Stimulated activated CD4-positive, alpha-beta T cell treated with anti-CD3 and anti-CD28 coated beads, TNF-alpha, amount 100 ng/mL, for 4 hours (primary cell): ENCODE data around the gene OR3A1.
"Not testable (repeated sequence)": the region's sequence is repeated elsewhere in the genome, so short reads cannot be mapped to it uniquely, and the experiment has no call there.

Experiments
- DNase-seq, 3 experiments: peaks; one replicate each; pipeline ENCODE4 v3.0.0-alpha.2; 2020; ENCODE audit warnings: low read depth in 3 of 3

The OR3A1 gene, protein sequence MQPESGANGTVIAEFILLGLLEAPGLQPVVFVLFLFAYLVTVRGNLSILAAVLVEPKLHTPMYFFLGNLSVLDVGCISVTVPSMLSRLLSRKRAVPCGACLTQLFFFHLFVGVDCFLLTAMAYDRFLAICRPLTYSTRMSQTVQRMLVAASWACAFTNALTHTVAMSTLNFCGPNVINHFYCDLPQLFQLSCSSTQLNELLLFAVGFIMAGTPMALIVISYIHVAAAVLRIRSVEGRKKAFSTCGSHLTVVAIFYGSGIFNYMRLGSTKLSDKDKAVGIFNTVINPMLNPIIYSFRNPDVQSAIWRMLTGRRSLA

DNA sequence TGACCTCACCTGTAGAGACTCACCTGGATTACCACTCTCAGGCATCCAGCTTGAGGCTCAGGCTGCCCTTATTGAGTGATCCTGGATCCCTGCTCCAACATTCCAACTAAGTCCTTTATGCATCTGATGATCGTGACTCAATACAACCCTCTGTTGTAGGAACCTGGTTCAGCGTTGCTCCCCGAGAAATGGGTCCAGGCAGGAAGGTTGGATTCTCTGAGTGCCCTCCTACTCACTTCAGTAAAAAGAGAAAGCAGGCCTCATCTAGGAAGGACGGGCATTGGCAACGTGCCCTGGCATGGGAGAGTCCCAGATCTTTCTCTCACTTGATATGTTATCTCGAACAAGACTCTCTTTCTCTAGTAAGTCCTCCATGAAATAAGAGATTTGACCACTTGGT, at the start of gene OR3A1:
Gene OR3A1 (minus strand): TSS at position 101 of the 400 bp plus-strand sequence. CDS start 5,778 bp downstream, outside the sequence.
- no peak for DNase-seq

DNA sequence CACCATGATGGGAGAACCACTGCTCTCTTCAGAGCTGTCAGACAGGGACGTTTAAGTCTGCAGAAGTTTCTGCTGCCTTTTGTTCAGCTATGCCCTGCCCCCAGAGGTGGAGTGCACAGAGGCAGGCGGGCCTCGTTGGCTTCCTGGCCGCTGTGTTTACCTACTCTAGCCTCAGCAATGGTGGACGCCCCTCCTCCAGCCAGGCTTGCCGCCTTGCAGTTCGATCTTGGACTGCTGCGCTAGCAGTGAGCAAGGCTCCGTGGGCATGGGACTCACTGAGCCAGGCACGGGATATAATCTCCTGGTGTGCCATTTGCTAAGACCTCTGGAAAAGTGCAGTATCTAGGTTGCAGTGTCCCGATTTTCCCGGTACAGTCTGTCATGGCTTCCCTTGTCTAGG, 44.6 kb upstream of the OR3A1 start:
- DNase-seq, result not testable (repeated sequence)

DNA sequence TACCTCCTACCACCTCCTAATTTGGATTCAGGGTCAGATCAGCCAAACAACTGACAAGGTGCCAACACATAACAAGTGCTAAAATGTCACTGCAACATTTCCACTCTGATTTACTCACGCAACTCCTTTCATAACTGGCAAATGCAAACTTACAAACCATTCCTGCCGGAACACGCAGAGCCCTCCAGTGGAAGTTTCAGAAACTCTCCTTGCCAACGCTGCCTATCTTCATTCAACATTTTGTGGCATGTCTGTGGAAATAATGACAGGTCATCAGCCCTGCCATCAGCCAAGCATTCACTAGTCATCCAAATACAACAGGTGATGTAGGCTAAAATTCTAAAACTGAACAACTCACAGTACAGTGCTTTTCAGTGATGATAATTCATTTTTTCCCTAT, 37.7 kb upstream of the OR3A1 start:
- DNase-seq, result no peak

DNA sequence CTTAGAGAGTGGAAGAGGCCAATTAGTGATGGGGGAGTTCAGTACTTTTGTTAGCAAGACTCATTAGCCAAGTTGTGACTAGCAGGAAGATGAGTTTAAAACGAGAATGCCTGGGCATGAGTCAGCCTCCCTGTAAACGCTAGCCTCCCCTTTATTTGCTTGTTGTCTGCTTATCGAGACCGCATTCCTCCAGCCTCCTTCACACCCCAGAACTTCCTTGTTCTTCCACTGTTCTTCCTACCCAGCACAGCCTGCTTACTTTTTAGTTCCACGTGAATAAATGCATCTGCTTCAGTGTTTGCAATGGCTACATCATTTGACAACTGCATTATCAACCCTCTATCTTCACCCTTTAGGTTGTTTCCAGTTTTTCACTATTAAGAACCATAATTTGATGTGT, 20.2 kb upstream of the OR3A1 start:
- DNase-seq, result no peak

DNA sequence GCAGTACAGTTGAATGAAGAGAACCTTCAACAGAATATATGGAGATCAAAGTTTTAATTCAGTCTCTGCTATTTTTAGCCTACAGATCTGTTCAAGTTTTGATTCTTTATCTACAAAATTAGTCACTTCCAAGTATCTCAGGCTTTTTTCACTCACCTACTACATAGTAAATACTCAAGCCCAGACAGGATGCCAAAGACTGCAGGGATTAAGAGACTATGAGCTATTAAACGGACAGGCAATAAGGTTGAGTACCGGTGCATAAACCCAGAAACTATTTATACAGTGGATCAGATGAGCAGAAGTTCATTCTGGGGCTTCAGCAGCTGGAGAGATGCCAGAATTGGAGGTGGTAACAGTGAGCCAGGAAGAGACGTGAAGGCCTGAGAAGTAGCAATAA, 18.7 kb upstream of the OR3A1 start:
- DNase-seq, result no peak

GRCh38 chr17:3308603-3309002, 10.4 kb upstream of the OR3A1 start:
- no peak for DNase-seq

GRCh38 chr17:3295632-3296031, 2.5 kb downstream of the OR3A1 start:
- DNase-seq, result no peak

- DNase-seq, result not testable (repeated sequence)
These were observed 4.6 kb downstream of the OR3A1 start for GRCh38 chr17:3293548-3293947.

- no peak for DNase-seq
These were observed 15.3 kb downstream of the OR3A1 start for GRCh38 chr17:3282901-3283300.

DNA sequence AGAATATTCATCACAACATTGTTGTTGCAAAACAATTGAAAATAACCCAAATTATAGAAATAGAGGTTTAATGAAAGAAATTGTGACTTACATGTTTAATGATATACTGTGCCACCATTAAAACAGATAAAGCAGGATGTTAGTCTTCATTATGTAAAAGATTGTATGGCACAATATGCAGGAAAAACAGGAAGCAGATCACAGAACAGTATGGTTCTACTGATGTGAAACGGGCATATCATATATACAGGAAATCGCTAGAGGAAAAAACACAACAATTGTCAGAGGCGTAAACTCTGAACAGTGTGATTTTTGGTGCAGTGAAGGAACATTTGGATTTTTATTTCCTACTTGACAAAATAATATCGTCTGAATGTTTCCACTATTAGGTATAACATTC, 22.0 kb downstream of the OR3A1 start:
- no peak for DNase-seq

DNA sequence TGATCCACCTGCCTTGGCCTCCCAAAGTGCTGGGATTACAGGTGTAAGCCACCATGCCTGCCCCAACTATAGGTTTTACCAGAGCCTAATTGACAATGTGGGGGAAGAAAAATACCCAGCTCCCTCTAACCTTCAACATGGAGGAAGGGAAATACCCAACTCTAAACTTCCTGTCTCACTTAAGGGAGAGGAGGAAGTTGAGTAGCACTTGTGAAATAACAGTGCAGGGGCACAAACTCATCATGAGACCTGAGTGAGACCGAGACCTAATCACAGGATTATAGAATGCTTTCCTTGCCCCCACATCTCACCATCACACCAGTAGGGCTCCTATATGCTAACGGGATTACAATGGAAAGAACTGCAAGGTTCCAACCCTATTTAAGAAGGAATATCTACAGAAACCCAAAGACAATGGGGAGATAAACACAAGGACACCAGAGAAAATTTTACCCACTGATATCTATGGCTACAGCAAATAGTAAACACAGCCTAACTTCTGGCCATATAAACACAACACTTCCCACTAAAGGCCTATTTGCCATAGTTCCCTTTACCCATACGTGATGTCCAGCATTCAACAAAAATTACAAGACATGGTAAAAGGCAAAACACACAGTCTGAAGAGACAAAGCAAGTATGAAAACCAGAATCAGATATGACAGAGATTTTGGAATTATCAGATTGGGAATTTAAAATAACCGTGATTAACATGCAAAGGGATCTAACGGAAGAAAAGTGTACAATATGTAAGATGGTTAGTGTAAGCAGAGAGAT, 26.9 kb downstream of the OR3A1 start:
- no peak for DNase-seq

DNA sequence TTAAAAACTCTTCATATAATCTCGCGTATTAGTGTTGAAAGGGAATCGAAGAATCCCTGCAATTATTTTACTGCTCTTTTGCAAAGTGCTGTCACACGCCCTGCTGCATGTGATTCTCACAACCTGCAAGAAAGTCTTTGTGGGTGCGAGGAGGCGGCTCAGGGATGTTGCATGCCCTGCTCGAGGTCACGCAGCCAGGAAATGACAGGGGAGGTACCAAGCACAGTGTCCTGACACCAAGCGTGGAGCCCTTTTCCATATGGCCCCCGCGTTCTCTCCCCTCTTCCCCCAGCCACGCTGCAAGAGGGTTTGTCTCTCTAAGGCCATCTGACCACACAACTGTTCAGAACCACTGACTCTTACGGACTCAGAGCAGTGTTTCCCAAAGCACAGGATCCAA, 37.6 kb downstream of the OR3A1 start:
- no peak for DNase-seq

DNA sequence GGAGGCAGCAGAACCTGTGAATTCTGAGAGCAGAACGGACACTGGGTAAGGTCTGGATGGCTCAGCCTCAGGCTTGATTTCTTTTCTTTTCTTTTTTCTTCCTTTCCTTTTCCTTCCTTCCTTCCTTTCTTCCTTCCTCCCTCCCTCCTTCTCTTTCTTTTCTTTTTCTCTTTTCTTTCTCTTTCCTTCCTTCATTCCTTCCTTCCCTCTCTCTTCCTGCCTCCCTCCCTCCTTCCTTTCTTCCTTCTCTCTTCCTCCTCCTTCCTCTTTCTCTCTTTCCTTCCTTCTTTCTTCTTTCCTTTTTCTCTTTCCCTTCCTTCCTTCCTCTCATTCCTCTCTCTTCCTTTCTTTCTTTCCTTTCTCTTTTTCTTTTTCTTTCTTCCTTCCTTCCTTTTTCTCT, 38.0 kb downstream of the OR3A1 start:
- no peak for DNase-seq

DNA sequence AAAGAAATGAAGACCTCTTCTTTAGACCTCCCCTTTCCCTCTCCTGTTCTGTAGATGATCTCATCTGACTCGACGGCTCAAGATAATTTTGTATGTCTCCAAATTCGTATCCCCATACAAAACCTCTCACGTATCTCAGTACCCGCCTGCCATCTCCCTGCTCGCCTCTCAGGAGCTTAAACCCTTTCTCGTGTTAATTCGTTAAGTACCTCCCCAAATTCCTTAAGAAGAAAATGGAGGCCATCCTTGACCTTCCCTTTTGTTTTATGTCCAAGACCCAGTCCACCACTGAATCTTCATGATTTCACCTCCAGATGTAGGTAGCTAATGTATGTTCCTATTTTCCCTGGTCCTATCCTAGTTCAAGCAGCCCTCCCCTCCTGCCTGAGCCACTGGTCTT, 41.6 kb downstream of the OR3A1 start:
- DNase-seq, result no peak

DNA sequence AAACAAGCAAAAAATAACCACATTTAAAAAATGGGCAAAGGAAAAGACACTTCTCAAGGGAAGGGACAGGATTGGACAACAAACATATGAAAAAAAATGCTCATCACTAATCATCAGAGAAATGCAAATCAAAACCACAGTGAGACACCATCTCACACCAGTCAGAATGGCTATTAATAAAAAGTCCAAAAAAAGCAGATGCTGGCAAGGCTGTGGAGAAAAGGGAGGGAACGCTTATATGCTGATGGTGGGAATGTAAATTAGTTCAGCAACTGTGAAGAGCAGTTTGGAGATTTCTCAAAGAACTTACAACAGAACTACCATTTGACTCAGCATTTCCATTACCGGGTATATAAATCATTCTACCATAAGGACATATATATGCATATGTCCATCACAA, 49.1 kb downstream of the OR3A1 start:
- not testable (repeated sequence) for DNase-seq

DNA sequence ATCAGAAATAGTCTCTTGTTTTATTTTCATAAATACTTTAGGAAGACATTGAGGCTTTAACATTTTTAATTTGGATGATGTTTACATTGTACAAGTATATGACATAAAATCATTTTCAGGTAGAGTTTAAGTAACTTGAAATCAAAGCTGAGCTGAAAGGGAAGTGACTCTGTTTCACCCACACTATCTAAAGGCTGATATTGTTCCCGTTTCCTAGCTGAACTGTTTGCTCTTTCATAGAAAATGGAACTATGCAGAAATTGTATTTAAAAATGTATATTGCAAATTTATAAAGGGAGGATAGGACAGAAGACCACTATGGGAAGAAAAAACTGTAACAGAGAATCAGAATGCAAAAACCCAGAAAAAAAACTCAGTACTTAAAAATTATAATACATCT, 53.3 kb downstream of the OR3A1 start:
- DNase-seq, result not testable (repeated sequence)

DNA sequence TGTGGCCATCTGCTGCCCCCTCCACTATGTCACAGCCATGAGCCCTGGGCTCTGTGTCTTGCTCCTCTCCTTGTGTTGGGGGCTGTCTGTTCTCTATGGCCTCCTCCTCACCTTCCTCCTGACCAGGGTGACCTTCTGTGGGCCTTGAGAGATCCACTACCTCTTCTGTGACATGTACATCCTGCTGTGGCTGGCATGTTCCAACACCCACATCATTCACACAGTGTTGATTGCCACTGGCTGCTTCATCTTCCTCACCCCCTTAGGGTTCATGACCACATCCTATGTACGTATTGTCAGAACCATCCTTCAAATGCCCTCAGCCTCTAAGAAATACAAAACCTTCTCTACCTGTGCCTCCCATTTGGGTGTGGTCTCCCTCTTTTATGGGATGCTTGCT, 57.1 kb downstream of the OR3A1 start:
- DNase-seq, result not testable (repeated sequence)
